Measurements from ENCODE around the gene MPDU1. TPM values are rescaled to one million over a fixed set of nuclear protein-coding genes. Genes with fewer than 3 reads are reported as not detected.

Gene MPDU1
- total RNA-seq, 1 experiment from 2014 or later = 149 TPM

DNA sequence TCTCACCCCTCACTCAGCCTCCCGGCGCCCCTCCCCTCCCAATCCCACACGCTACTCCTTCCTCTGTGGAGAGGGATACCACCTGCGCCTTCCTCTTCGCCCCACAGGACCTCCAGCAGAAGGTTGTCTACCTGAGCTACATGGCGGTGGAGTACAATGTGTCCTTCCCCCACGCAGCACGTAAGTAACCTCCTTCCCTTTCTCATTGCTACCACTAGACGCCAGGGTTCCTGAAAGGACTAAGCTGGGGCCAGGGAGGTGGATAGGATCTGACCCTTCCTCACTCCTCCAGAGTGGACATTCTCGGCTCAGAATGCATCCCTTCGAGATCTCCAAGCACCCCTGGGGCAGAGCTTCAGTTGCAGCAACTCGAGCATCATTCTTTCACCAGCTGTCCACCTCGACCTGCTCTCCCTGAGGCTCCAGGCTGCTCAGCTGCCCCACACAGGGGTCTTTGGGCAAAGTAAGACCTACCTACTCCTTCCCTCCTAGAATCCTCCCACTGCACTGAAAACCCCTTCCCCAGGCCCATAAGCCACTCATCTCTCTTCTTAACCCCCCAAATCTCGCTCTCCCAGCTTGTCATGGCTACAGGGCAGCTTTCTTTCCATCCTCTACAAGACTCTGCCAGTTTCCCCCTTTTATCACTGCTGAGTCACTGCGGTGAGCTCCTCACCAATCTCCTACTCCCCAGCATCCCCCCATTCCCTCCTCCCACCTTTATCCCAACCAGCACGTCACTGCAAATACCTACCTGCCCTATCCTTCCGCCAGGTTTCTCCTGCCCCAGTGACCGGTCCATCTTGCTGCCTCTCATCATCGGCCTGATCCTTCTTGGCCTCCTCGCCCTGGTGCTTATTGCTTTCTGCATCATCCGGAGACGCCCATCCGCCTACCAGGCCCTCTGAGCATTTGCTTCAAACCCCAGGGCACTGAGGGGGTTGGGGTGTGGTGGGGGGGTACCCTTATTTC lies 2.8 kb upstream of the MPDU1 start:
- Histone ChIP-seq H3K4me3 (ENCODE audit: low read depth, low read length, poor library complexity, severe bottlenecking) (no peak overlapping the region), H3K9me3 (ENCODE audit: low read depth, low read length, poor library complexity, severe bottlenecking) (no peaks in the 10 kb centered on the region), H3K27ac (ENCODE audit: low read depth, low read length, poor library complexity, severe bottlenecking) (peak overlapping the region; percentile 74), H3K27me3 (replicated peaks; ENCODE audit: insufficient read depth, low read depth, low read length, poor library complexity) (no peaks in the 10 kb centered on the region), H3K36me3 (ENCODE audit: insufficient read depth, low read length, poor library complexity, severe bottlenecking) (peaks cover 49% of the 10 kb centered on the region), H3K4me1 (ENCODE audit: insufficient read depth, low read length, poor library complexity, severe bottlenecking) (peaks cover 59% of the 10 kb centered on the region)
- no TSS peak for BruUV-seq (replicated peaks)
- no peak for TF ChIP-seq EZH2 (IDR thresholded peaks at IDR 0.05; ENCODE audit: borderline replicate concordance, low read depth, low read length, poor library complexity, severe bottlenecking)
- TF ChIP-seq, protein P1, sequence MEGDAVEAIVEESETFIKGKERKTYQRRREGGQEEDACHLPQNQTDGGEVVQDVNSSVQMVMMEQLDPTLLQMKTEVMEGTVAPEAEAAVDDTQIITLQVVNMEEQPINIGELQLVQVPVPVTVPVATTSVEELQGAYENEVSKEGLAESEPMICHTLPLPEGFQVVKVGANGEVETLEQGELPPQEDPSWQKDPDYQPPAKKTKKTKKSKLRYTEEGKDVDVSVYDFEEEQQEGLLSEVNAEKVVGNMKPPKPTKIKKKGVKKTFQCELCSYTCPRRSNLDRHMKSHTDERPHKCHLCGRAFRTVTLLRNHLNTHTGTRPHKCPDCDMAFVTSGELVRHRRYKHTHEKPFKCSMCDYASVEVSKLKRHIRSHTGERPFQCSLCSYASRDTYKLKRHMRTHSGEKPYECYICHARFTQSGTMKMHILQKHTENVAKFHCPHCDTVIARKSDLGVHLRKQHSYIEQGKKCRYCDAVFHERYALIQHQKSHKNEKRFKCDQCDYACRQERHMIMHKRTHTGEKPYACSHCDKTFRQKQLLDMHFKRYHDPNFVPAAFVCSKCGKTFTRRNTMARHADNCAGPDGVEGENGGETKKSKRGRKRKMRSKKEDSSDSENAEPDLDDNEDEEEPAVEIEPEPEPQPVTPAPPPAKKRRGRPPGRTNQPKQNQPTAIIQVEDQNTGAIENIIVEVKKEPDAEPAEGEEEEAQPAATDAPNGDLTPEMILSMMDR (conservative IDR thresholded peaks at IDR 0.05; ENCODE audit: low read depth, low read length) = no peak
- CTCF ChIA-PET = interaction anchor here (2.0 kb wide), 1 partner anchor 8 kb away, joined by 6 read pairs; no protein-coding TSS in a partner anchor
- no peak for DNase-seq (ENCODE audit: low spot score)
- intact Hi-C loops (cut with micrococcal nuclease; ENCODE audit: unreplicated experiment) = loop anchor here (5.0 kb wide), 2 partner anchors 106 to 306 kb away; partner anchors contain the start of genes CHD3, TP53 and WRAP53
- POLR2A ChIA-PET (ENCODE audit: low non-redundant PET) = interaction anchor here (0.6 to 0.7 kb wide), 3 partner anchors 71 to 338 kb away, joined by 3 to 5 read pairs (median 5); partner anchors contain the start of gene WRAP53

DNA sequence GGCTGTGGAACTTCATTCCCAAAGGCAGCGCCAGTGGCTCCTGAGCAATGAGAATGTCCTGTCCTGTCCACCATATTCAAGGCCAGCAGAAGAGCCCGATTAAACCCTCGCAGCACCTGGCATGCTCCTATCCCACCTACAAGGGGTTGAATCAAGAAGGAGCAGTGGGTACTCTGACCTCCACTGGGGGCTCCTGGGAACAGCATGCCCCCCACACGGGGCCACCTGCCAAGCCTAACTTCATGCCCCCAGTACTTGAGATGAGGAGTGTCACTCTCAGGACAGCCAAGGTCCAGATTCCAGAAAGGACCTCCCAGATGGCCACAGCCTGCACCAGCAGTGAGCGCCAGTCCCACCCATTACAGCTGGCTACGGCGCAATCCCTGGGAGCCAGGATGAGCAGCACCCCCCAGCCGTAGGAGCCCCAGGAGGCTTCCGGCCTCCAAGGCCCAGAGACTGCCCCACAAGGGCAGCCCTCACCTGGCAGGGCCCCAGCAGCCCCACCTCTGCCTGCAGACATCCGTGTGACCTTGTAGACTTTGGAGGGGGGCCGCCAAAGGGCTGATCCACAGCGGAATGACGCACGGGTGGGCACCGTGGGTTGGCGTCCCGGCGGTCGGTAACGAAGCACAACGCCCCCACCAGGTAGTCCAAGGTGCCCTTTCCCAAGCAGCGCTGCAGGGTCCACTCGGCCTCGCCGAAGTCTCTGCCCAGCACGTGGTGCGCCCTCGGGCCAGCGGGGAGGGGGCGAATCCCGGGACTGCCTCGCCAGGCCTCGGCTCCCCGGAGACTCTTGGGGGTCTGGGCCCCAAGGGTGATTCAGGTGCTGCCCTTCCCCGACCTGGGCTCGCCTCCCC lies 1.0 kb upstream of the MPDU1 start:
- Histone ChIP-seq H3K4me3 (ENCODE audit: low read depth, low read length, poor library complexity, severe bottlenecking) (no peak overlapping the region), H3K36me3 (ENCODE audit: insufficient read depth, low read length, poor library complexity, severe bottlenecking) (peaks cover 43% of the 10 kb centered on the region), H3K9me3 (ENCODE audit: low read depth, low read length, poor library complexity, severe bottlenecking) (no peaks in the 10 kb centered on the region), H3K4me1 (ENCODE audit: insufficient read depth, low read length, poor library complexity, severe bottlenecking) (peaks cover 50% of the 10 kb centered on the region), H3K27me3 (replicated peaks; ENCODE audit: insufficient read depth, low read depth, low read length, poor library complexity) (no peaks in the 10 kb centered on the region), H3K27ac (ENCODE audit: low read depth, low read length, poor library complexity, severe bottlenecking) (peak overlapping the region; percentile 99)
- BruUV-seq (replicated peaks) = no TSS peak
- CTCF ChIA-PET = interaction anchor here (0.6 to 1.0 kb wide), 2 partner anchors 67 to 105 kb away, joined by 5 to 6 read pairs; partner anchors contain the start of genes TP53 and WRAP53
- POLR2A ChIA-PET (ENCODE audit: low non-redundant PET) = interaction anchor here (0.6 kb wide), 1 partner anchor 325 kb away, joined by 6 read pairs; no protein-coding TSS in a partner anchor
- intact Hi-C loops (cut with micrococcal nuclease; ENCODE audit: unreplicated experiment) = loop anchor here (5.0 kb wide), 2 partner anchors 105 to 305 kb away; partner anchors contain the start of genes CHD3, TP53 and WRAP53
- no peak for DNase-seq (ENCODE audit: low spot score)
- TF ChIP-seq, protein P1 (conservative IDR thresholded peaks at IDR 0.05; ENCODE audit: low read depth, low read length) = no peak
- TF ChIP-seq EZH2 (IDR thresholded peaks at IDR 0.05; ENCODE audit: borderline replicate concordance, low read depth, low read length, poor library complexity, severe bottlenecking) = no peak
